Fibroblast of upper back skin (primary cell): Measurements from ENCODE around the gene C20orf204.
"Not testable (repeated sequence)": the region's sequence is repeated elsewhere in the genome, so short reads cannot be mapped to it uniquely, and the experiment has no call there.

Experiments used
- DNase-seq: peaks from one replicate; pipeline ENCODE4 v3.0.0-alpha.2; 2013

The C20orf204 gene

DNA sequence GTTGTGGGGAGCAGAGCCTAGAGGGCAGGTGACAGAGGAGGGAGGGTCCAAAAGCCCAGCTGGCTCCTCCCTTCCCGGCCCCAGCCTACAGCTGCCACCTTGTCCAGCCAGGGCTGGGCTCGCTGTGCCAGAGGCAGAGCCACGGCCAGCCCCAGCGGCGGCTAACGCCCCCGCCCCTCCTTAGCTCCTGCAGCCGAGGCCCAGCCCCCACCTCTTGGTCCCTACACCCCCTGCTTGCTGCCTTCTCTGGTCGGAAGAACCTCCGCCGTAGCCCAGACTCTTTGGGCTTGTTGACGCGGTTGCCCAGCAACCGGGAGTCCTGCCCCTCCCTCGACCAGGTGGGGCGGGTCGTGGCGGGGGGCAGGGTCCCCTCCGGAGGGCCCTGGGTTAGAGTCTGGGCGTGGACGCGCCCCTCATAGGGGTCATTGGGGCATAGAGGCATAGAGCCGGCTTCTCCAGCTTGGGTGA lies 48.7 kb downstream of the C20orf204 start:
- DNase-seq: no peak

DNA sequence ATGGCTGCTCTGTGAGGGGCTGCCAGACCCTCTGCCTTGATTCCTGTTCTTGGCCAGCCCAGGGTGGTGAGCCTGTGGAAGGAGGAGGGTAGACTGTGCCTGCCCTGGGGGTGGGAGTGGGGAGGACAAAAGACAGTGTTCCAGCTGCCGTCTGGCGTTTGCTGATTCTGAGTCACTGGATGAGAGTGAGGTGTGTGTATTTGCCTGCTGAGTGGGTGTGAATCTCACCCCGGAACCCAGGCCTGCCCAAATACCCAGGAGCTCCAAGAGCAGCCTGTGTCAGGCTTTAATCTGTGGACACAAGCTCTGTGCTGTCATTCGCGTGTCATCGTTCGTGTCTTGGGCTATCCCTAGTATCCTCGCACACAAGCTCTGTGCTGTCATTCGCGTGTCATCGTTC lies 50.8 kb downstream of the C20orf204 start:
- DNase-seq: no peak

DNA sequence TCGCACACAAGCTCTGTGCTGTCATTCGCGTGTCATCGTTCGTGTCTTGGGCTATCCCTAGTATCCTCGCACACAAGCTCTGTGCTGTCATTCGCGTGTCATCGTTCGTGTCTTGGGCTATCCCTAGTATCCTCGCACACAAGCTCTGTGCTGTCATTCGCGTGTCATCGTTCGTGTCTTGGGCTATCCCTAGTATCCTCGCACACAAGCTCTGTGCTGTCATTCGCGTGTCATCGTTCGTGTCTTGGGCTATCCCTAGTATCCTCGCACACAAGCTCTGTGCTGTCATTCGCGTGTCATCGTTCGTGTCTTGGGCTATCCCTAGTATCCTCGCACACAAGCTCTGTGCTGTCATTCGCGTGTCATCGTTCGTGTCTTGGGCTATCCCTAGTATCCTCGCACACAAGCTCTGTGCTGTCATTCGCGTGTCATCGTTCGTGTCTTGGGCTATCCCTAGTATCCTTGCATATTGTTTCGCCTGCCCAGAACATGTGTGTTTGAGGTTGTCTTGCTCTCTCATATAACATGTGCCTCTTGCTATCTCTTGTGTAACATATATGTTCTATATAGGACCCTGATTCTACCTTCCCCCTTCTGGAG lies 51.3 kb downstream of the C20orf204 start:
- DNase-seq: not testable (repeated sequence)

DNA sequence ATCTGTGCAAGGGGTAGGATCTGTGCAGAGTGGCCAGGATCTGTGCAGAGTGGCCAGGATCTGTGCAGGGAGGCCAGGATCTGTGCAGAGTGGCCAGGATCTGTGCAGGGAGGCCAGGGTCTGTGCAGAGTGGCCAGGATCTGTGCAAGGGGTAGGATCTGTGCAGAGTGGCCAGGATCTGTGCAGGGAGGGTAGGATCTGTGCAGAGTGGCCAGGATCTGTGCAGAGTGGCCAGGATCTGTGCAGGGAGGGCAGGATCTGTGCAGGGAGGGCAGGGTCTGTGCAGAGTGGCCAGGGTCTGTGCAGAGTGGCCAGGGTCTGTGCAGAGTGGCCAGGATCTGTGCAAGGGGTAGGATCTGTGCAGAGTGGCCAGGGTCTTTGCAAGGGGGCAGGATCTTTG lies 52.6 kb downstream of the C20orf204 start:
- not testable (repeated sequence) for DNase-seq
